Measurements from ENCODE around the gene INS.

DNA sequence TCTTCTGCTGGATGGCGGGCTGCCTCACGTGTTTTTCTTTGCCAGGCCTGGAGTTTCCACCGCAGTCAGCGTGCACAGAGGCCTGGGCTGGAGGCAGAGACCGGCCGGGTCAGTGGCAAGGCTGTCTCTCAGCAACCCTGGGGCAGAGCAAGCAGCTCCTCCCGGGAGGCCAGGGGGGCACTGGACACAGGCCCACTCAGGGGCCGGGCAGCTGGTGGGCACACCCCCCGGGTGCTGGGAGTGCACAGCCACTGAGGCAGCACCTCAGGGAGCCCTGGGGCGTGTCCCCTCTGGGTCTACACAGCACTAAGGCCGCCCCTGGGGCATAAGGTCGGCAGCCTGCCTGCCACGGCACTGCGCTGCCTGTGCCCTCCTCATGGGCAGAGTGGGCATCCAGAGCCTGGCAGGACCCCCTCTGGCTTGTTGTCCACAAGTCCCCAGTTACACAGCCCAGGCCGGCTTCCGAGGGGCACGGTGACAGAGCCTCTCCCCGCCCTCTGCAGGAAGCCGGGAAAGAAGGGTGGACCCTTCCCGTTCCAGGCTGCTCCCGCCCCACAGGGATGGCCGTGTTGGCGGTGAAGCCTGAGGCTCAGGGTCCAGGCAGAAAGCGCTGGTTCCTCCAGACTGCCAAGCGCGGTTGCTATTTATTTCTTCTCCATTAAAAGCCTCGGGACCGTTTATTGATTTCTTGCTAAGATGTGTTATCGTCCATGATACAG, 29.1 kb upstream of the INS start:
- TF ChIP-seq, protein P1, sequence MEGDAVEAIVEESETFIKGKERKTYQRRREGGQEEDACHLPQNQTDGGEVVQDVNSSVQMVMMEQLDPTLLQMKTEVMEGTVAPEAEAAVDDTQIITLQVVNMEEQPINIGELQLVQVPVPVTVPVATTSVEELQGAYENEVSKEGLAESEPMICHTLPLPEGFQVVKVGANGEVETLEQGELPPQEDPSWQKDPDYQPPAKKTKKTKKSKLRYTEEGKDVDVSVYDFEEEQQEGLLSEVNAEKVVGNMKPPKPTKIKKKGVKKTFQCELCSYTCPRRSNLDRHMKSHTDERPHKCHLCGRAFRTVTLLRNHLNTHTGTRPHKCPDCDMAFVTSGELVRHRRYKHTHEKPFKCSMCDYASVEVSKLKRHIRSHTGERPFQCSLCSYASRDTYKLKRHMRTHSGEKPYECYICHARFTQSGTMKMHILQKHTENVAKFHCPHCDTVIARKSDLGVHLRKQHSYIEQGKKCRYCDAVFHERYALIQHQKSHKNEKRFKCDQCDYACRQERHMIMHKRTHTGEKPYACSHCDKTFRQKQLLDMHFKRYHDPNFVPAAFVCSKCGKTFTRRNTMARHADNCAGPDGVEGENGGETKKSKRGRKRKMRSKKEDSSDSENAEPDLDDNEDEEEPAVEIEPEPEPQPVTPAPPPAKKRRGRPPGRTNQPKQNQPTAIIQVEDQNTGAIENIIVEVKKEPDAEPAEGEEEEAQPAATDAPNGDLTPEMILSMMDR (IDR thresholded peaks at IDR 0.05; ENCODE audit: insufficient read depth, low read length), result no peak
- TF ChIP-seq, protein P2, sequence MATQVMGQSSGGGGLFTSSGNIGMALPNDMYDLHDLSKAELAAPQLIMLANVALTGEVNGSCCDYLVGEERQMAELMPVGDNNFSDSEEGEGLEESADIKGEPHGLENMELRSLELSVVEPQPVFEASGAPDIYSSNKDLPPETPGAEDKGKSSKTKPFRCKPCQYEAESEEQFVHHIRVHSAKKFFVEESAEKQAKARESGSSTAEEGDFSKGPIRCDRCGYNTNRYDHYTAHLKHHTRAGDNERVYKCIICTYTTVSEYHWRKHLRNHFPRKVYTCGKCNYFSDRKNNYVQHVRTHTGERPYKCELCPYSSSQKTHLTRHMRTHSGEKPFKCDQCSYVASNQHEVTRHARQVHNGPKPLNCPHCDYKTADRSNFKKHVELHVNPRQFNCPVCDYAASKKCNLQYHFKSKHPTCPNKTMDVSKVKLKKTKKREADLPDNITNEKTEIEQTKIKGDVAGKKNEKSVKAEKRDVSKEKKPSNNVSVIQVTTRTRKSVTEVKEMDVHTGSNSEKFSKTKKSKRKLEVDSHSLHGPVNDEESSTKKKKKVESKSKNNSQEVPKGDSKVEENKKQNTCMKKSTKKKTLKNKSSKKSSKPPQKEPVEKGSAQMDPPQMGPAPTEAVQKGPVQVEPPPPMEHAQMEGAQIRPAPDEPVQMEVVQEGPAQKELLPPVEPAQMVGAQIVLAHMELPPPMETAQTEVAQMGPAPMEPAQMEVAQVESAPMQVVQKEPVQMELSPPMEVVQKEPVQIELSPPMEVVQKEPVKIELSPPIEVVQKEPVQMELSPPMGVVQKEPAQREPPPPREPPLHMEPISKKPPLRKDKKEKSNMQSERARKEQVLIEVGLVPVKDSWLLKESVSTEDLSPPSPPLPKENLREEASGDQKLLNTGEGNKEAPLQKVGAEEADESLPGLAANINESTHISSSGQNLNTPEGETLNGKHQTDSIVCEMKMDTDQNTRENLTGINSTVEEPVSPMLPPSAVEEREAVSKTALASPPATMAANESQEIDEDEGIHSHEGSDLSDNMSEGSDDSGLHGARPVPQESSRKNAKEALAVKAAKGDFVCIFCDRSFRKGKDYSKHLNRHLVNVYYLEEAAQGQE (IDR thresholded peaks at IDR 0.05; ENCODE audit: insufficient replicate concordance, low read depth), result no peak
- no peak for TF ChIP-seq POLR2AphosphoS5 (IDR thresholded peaks at IDR 0.05; ENCODE audit: low read depth)
- no peak for TF ChIP-seq SPI1 (IDR thresholded peaks at IDR 0.05; ENCODE audit: borderline replicate concordance, low read depth)
